PC-9 (cell line): ENCODE results near the gene MYRIP.

Source experiments
- CTCF ChIP-seq: fragments of 200-600 bp; sonication (generic); conservative IDR thresholded peaks from 2 replicates; pipeline ENCODE4 v1.6.1; 2017; ENCODE audit warnings: mixed run types, antibody characterized with exemption, mild to moderate bottlenecking, moderate library complexity
- EZH2 ChIP-seq: fragments of 200-600 bp; sonication (generic); IDR thresholded peaks from 2 replicates; pipeline ENCODE4 v1.8.0; 2017; ENCODE audit warnings: antibody characterized with exemption, low read depth

- TF ChIP-seq CTCF (no peak), EZH2 (no peak)
These were observed 244.3 kb downstream of the MYRIP start for GRCh38 chr3:40053663-40054062.
